HFFc6 (cell line): ENCODE data around the gene COMTD1. TPM values are rescaled to one million over a fixed set of nuclear protein-coding genes. Genes with fewer than 3 reads are reported as not detected.

Source experiments
- DNase-seq: peaks from one replicate; pipeline ENCODE4 v3.0.0-alpha.2; 2018
- H3K27ac Mint-ChIP-seq: 2 replicates; pipeline ENCODE4 v1.8.0; 2020; ENCODE audit warnings: mild to moderate bottlenecking, mixed read lengths
- H3K27me3 Mint-ChIP-seq: 2 replicates; pipeline ENCODE4 v1.8.0; 2021; ENCODE audit warnings: mild to moderate bottlenecking, moderate library complexity, mixed read lengths; ENCODE audit not compliant: insufficient read depth
- H3K36me3 Mint-ChIP-seq: 2 replicates; pipeline ENCODE4 v1.8.0; 2021; ENCODE audit warnings: low read depth, mixed read lengths
- H3K4me1 Mint-ChIP-seq: 2 replicates; pipeline ENCODE4 v1.8.0; 2020; ENCODE audit warnings: low read depth, mixed read lengths
- H3K4me3 Mint-ChIP-seq: 2 replicates; pipeline ENCODE4 v1.8.0; 2020; ENCODE audit warnings: mild to moderate bottlenecking, moderate library complexity, mixed read lengths
- H3K9me3 Mint-ChIP-seq: 2 replicates; pipeline ENCODE4 v1.8.0; 2020; ENCODE audit warnings: mild to moderate bottlenecking, mixed read lengths
- long read RNA-seq: library from polyadenylated mRNA; unstranded; transcript quantifications from one replicate; pipeline ENCODE4 v2.0.0, GENCODE V29; 2019
- total RNA-seq, 6 experiments: library from RNA; stranded (reverse); fragmentation: NEBNext Ultra II Directional; extraction: Animal tissue kit (Norgen Biotek cat#: 25700); gene quantifications; 2 replicates in 1 of 6; 3 replicates in 5 of 6; pipeline ENCODE4 v1.2.3, GENCODE V29; 2021
- TF ChIP-seq, protein P1 (sequence below): fragments of 200-600 bp; sonication (generic); IDR thresholded peaks from 2 replicates; pipeline ENCODE4 v1.5.0; 2021; ENCODE audit warnings: antibody characterized with exemption, mild to moderate bottlenecking

Gene COMTD1
- 1 to 10 TPM; 5.6 to 9.5 (median 8.0) TPM for total RNA-seq
- long read RNA-seq, transcript COMTD1-201 (7 exons, 976 nt), result major isoform, 11 of 16 reads
- long read RNA-seq, partial matches to known transcripts, result 1 of 16 reads
- long read RNA-seq, other reads (novel, unspliced or antisense), result 3 of 16 reads

DNA sequence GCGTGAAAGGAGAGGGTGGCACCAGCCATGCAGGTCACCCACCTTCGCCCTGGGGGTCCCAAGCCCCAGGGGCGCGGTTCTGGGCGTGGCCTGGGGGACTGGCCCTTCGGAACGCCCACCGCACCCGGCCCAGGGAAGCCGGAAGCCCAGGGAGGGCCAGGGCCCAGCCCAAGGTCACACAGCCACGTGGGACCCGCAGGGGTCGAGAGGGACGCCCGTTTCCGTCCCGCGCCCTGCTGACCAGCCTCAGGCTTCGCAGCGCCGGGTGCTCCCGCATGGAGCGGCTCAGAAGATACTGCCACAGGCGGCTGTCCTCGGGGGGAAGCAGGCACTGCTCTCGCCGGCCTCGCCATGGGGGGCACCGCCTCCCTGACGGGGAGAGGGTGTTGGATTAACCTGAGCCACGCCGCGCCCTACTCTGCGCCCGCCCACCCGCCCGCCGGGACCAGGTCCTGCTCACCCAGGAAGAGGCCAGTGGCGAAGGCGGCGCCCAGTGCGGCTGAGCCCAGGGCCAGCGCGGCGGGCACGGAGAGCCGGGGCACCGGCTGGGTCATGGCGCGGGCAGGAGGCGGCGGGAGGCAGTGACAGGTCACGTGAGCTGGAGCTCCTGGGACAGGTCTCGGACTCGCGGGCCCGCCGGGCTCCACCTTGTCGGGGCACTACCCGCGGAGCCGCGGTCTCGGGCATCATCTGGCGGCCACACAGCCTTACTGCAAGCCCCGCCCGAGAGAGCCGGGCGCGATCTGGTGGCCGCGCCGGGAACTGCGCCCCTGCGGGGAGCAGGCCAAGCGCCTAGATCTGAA is at the start of gene COMTD1:
Gene COMTD1 (minus strand): TSS at position 583 of the 803 bp plus-strand sequence. CDS start 29 bp downstream, at position 554.
- TF ChIP-seq, protein P1, sequence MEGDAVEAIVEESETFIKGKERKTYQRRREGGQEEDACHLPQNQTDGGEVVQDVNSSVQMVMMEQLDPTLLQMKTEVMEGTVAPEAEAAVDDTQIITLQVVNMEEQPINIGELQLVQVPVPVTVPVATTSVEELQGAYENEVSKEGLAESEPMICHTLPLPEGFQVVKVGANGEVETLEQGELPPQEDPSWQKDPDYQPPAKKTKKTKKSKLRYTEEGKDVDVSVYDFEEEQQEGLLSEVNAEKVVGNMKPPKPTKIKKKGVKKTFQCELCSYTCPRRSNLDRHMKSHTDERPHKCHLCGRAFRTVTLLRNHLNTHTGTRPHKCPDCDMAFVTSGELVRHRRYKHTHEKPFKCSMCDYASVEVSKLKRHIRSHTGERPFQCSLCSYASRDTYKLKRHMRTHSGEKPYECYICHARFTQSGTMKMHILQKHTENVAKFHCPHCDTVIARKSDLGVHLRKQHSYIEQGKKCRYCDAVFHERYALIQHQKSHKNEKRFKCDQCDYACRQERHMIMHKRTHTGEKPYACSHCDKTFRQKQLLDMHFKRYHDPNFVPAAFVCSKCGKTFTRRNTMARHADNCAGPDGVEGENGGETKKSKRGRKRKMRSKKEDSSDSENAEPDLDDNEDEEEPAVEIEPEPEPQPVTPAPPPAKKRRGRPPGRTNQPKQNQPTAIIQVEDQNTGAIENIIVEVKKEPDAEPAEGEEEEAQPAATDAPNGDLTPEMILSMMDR, result peak; percentile 100
- H3K36me3 Mint-ChIP-seq, result peaks cover 12% of the 10 kb centered on the region
- H3K4me1 Mint-ChIP-seq, result peaks cover 20% of the 10 kb centered on the region
- no peaks in the 10 kb centered on the region for H3K9me3 Mint-ChIP-seq
- H3K27ac Mint-ChIP-seq, result no peak within 1 kb of the TSS
- peak within 1 kb of the TSS; percentile 72 for H3K4me3 Mint-ChIP-seq
- H3K27me3 Mint-ChIP-seq, result peaks cover 7% of the 10 kb centered on the region
- DNase-seq, result peak; percentile 85

DNA sequence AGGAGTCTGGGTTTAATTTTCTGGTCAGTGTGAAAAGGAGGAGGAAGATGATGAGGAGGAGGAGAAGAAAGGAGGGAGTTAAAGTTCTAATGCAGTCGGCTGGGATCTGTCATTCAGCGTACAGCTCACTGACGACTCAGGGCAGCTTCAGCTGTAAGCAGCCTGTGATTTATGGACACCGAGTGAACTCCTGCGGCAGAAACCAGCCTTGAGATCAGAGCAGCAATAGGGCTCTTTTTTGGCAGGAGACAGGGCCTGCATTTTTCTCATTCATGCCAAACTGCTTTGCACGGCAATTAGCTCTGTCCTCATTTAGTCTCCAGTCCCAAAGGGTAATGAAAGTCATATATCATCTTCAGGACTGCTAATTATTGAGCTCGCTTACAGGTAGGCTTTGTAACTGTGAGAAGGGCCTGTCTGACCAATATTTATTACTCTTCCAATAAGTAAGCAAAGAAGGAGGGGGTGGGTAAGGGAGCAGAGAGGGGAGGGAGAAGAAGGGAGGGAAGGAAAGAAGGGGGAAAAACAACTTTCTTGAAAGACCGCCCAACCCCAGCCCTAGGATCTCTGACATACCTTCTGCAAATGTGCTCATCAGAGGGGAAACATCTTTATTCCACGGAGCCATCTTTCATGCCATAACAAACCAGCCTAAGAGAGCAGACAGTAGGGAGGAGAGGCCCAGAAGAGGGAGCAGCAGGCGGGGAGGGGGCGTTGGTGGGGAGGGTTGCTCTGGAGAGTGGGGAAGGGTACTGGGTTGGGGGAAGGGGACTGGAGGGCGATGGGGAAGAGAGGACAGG is 48.1 kb upstream of the COMTD1 start:
- peaks cover 61% of the 10 kb centered on the region for H3K27me3 Mint-ChIP-seq
- peaks cover 11% of the 10 kb centered on the region for H3K4me1 Mint-ChIP-seq
- peak; percentile 50 for DNase-seq
- TF ChIP-seq, protein P1, result no peak
- H3K36me3 Mint-ChIP-seq, result no peaks in the 10 kb centered on the region
- no peak overlapping the region for H3K27ac Mint-ChIP-seq
- H3K9me3 Mint-ChIP-seq, result no peaks in the 10 kb centered on the region
- no peak overlapping the region; the same call in 1 of the 2 replicates for H3K4me3 Mint-ChIP-seq

DNA sequence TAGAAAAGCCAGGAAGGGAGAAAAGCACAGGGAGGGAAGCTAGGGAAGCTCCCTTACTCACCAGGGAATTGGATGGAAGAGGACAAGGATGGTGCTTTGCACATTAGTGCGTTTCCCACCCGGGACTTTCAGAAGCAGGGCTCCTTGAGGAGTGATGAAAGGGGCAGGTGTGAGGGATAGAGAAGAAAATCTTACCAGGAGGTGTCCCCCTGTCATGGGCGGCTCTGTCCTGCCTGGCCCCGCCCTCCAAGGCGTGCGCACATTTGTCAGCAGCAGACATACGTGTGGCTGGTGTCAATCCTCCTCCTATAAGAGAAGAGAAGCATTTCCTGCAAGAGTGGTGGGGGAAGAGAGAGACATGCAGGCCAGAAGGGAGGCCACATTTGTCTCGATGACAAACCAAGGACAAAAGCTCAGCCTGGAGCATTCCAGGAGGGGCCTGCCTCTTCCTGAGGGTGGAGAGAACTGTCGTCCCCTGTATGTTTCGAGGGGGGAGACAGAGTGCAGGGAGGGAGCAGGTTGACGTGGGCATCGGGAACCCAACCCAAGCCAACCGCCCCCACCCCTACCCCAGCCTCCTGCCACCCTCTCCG is 47.4 kb upstream of the COMTD1 start:
- Mint-ChIP-seq H3K27me3 (peaks cover 58% of the 10 kb centered on the region), H3K4me1 (peaks cover 11% of the 10 kb centered on the region), H3K36me3 (no peaks in the 10 kb centered on the region), H3K4me3 (no peak overlapping the region; the same call in 1 of the 2 replicates), H3K9me3 (no peaks in the 10 kb centered on the region), H3K27ac (no peak overlapping the region)
- TF ChIP-seq, protein P1, result no peak
- DNase-seq, result no peak

DNA sequence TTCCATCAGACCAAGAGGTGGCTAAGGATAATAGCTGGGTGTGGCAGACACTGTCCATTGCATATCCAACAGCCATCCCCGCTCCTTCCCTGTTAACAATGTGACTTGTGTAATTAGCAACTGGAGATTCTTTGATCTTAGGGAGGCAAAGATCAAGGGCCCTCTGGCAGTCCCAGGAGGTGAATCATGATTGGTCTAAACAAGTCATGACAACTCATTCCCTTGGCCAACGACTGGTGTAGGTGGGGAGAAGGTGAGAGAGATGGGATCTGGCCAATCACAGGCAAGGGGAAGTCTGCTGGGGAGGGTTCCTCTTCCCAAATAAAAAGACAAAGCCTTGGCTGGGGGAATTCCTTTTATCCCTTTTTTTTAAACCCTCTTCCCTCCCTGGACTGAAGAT is 46.2 kb upstream of the COMTD1 start:
- no peak overlapping the region for H3K4me3 Mint-ChIP-seq
- H3K27ac Mint-ChIP-seq, result no peak overlapping the region
- TF ChIP-seq, protein P1, result no peak
- peaks cover 52% of the 10 kb centered on the region for H3K27me3 Mint-ChIP-seq
- peaks cover 11% of the 10 kb centered on the region for H3K4me1 Mint-ChIP-seq
- no peak for DNase-seq
- H3K36me3 Mint-ChIP-seq, result no peaks in the 10 kb centered on the region
- no peaks in the 10 kb centered on the region for H3K9me3 Mint-ChIP-seq

DNA sequence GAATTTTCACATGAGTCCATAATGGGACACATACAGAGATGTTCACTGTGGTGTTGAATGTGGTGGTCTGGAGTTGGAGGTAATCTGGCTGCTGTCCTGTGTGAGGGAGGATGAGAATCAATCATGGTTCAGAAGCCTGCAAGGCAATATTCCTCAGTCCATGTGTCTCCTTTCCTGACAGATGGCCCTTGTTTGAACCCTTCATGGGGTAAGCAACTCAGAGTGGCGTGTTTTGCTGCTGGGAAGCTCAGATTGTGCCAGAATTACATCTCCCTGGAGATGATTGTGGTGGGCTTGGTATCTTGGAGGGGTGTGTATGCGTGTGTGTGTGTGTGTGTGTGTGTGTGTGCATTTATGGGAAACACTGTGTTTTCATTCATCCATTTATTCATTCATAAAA is 44.5 kb upstream of the COMTD1 start:
- H3K27me3 Mint-ChIP-seq, result peaks cover 45% of the 10 kb centered on the region
- no peak overlapping the region for H3K27ac Mint-ChIP-seq
- DNase-seq, result no peak
- no peak overlapping the region for H3K4me3 Mint-ChIP-seq
- no peaks in the 10 kb centered on the region for H3K9me3 Mint-ChIP-seq
- H3K36me3 Mint-ChIP-seq, result no peaks in the 10 kb centered on the region
- peaks cover 11% of the 10 kb centered on the region for H3K4me1 Mint-ChIP-seq
- TF ChIP-seq, protein P1, result no peak
